ENCODE measurements around the gene UBE2I.
"Not testable (repeated sequence)": the region's sequence is repeated elsewhere in the genome, so short reads cannot be mapped to it uniquely, and the experiment has no call there.

Gene UBE2I

DNA sequence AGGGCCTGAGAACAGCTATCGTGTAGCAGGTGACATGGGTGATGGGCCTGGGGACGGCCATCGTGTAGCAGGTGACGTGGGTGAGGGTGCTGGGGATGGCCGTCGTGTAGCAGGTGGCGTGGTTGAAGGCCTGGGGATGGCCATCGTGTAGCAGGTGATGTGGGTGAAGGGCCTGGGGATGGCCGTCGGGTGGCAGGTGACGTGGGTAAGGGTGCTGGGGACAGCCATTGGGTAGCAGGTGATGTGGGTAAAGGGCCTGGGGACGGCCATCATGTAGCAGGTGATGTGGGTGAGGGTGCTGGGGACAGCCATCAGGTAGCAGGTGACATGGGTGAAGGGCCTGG is 38.1 kb upstream of the UBE2I start:
- Histone ChIP-seq H3K4me3 (ENCODE audit: low read depth in 1 of 2, low read length in 1 of 2) (no peak overlapping the region), H3K36me3 (no peaks in the 10 kb centered on the region), H3K27ac (no peak overlapping the region), H3K27me3 (peaks cover 19% of the 10 kb centered on the region), H3K9me3 (no peaks in the 10 kb centered on the region), H3K4me1 (ENCODE audit: control insufficient read depth in 1 of 2, insufficient read depth in 1 of 2, low read depth in 1 of 2, low read length in 1 of 2) (no peaks in the 10 kb centered on the region)
- TF ChIP-seq, protein P1, sequence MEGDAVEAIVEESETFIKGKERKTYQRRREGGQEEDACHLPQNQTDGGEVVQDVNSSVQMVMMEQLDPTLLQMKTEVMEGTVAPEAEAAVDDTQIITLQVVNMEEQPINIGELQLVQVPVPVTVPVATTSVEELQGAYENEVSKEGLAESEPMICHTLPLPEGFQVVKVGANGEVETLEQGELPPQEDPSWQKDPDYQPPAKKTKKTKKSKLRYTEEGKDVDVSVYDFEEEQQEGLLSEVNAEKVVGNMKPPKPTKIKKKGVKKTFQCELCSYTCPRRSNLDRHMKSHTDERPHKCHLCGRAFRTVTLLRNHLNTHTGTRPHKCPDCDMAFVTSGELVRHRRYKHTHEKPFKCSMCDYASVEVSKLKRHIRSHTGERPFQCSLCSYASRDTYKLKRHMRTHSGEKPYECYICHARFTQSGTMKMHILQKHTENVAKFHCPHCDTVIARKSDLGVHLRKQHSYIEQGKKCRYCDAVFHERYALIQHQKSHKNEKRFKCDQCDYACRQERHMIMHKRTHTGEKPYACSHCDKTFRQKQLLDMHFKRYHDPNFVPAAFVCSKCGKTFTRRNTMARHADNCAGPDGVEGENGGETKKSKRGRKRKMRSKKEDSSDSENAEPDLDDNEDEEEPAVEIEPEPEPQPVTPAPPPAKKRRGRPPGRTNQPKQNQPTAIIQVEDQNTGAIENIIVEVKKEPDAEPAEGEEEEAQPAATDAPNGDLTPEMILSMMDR (IDR thresholded peaks at IDR 0.05): no peak

DNA sequence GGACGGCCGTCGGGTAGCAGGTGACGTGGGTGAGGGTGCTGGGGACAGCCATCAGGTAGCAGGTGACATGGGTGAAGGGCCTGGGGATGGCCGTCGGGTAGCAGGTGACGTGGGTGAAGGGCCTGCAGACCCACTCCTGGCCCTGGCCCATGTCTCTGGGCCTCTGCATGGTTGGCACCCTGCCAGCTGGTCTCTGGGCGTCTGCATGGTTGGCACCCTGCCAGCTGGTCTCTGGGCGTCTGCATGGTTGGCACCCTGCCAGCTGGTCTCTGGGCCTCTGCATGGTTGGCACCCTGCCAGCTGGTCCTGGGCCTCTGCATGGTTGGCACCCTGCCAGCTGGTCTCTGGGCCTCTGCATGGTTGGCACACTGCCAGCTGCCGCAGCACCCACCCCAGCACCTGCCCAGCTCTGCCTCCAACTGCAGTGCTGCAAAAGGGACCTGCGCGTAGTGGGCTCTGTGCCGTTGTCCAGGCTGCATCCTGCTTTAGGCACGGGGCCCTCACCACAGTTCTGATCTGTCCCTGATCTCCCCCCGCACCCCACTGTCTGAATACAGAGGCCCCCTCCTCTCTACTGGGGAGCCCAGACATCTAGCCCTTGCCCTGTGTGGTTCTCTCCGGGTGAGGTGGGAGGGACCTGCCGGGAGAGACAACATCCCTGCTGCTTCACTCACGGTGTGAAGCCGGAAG is 37.6 kb upstream of the UBE2I start:
- H3K9me3 ChIP-seq; H3K4me3 ChIP-seq (ENCODE audit: low read depth in 1 of 2, low read length in 1 of 2); H3K36me3 ChIP-seq; H3K27ac ChIP-seq; H3K4me1 ChIP-seq (ENCODE audit: control insufficient read depth in 1 of 2, insufficient read depth in 1 of 2, low read depth in 1 of 2, low read length in 1 of 2): not testable (repeated sequence)
- H3K27me3 ChIP-seq: peaks cover 24% of the 10 kb centered on the region

DNA sequence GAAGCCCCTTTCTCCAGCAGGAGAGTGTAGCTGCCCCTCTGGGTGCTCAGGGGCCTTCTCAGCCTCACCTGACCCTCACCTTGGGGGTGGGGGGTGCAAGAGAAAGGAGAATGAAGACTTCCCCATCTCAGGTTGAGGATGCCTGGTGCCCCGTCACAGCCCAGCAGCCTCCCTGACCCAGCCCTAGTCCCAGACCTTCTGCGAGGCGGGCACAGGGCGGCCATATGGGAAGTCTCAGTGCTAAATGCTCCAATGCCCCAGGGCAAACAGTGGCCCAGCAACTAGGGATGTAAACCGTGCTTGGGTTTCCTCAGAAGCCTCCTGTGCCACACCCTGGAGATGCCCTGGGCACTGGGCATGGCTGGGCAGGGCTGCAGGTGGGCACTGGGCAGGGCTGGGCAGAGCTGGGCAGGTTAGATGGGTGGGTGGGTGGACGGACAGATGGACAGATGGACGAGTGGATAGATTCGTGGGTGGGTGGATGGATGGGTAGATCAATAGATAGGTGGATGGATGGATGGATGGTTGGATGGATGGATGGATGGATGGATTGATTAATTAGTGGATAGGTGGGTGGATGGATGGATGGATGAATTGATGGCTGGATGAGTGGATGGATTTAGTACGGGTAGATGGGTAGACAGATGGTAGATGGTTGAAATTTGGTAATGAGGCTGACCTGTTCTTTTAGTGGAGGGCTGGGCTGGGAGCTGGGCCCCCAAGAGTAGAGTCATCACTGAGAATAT is 36.8 kb upstream of the UBE2I start:
- Histone ChIP-seq H3K36me3 (no peaks in the 10 kb centered on the region), H3K9me3 (no peaks in the 10 kb centered on the region), H3K27ac (no peak overlapping the region), H3K4me1 (ENCODE audit: control insufficient read depth in 1 of 2, insufficient read depth in 1 of 2, low read depth in 1 of 2, low read length in 1 of 2) (no peaks in the 10 kb centered on the region), H3K27me3 (peaks cover 32% of the 10 kb centered on the region), H3K4me3 (ENCODE audit: low read depth in 1 of 2, low read length in 1 of 2) (no peak overlapping the region)
- TF ChIP-seq, protein P1 (IDR thresholded peaks at IDR 0.05): no peak

DNA sequence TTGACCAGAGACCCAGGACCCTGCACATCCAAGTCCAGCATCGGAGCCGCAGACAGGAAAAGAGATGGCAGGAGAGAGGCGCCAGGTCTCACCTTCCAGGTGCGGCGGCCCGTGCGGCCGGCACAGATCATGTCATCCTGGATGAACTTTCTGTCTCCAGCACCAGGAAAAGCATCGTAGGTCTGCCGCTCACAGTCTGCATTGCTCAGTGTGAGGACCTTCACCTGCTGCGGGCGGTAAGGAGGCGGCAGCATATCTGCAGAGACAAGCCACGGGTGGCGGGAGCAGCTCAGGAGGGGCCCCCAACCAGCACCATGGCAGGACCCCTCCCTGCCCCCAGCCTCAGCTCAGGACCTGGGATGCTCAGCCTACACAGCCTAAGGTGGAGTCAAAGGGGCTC is 35.6 kb upstream of the UBE2I start:
- Histone ChIP-seq H3K9me3 (no peaks in the 10 kb centered on the region), H3K27ac (no peak overlapping the region), H3K4me3 (ENCODE audit: low read depth in 1 of 2, low read length in 1 of 2) (no peak overlapping the region), H3K4me1 (ENCODE audit: control insufficient read depth in 1 of 2, insufficient read depth in 1 of 2, low read depth in 1 of 2, low read length in 1 of 2) (no peaks in the 10 kb centered on the region), H3K36me3 (no peaks in the 10 kb centered on the region), H3K27me3 (peaks cover 43% of the 10 kb centered on the region)
- TF ChIP-seq, protein P1 (IDR thresholded peaks at IDR 0.05): no peak

DNA sequence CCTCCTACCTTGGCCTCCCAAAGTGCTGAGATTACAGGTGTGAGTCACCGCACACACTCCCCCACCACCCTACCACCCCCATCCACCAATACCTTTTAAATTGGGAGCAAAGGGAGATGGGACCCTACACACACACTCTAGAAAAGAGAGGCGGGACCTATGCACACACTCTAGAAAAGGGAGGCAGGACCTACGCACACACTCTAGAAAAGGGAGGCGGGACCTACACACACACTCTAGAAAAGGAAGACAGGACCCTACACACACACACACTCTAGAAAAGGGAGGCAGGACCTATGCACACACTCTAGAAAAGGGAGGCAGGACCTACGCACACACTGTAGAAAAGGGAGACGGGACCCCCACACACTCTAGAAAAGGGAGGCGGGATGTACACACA is 34.7 kb upstream of the UBE2I start:
- Histone ChIP-seq H3K36me3 (no peaks in the 10 kb centered on the region), H3K9me3 (no peaks in the 10 kb centered on the region), H3K4me3 (ENCODE audit: low read depth in 1 of 2, low read length in 1 of 2) (no peak overlapping the region), H3K27me3 (peaks cover 53% of the 10 kb centered on the region), H3K27ac (no peak overlapping the region), H3K4me1 (ENCODE audit: control insufficient read depth in 1 of 2, insufficient read depth in 1 of 2, low read depth in 1 of 2, low read length in 1 of 2) (no peaks in the 10 kb centered on the region)
- TF ChIP-seq, protein P1 (IDR thresholded peaks at IDR 0.05): no peak

DNA sequence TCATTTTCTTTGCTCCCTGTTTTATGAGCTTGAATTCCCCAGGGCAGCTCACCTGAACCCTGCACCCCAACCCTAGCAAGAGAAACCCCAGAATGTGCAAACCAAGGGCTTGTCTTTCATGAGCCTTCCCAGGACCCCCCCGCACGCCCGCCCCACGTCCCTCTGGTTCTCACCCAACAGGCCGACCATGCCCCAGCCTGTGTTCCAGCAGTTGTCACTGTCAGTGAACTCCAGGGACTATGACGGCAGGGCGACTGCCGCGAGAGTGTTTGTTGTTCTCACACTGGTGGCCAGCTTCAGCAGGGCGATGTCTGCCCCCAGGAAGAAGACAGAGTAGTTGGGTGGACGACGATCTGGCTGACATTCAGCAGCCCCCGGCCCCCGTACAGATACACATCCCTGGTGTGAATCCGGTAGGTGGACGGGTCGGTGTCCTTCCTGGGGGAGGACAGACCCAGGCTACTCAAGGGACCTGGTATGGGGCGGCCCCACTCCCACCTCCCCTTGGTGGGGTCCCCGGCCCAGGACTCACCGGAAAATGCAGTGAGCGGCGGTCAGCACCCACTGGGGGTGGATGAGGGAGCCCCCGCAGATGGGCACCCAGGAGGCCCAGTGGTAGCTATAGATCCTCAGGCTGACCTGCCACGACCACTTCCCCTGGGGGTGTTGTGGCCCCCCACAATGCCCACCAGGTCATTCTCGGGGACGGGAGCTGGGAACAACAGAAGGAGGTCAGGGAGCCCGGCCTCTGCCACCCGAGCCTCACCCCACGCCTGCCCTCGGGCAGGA is 33.5 kb upstream of the UBE2I start:
- TF ChIP-seq, protein P1 (IDR thresholded peaks at IDR 0.05): no peak
- no peak overlapping the region for H3K27ac ChIP-seq
- H3K4me3 ChIP-seq (ENCODE audit: low read depth in 1 of 2, low read length in 1 of 2): no peak overlapping the region
- no peaks in the 10 kb centered on the region for H3K9me3 ChIP-seq
- H3K4me1 ChIP-seq (ENCODE audit: control insufficient read depth in 1 of 2, insufficient read depth in 1 of 2, low read depth in 1 of 2, low read length in 1 of 2): no peaks in the 10 kb centered on the region
- peaks cover 54% of the 10 kb centered on the region for H3K27me3 ChIP-seq
- no peaks in the 10 kb centered on the region for H3K36me3 ChIP-seq
